ENCODE data around the gene SLCO3A1. TPM values are rescaled to one million over a fixed set of nuclear protein-coding genes. Genes with fewer than 3 reads are reported as not detected.

SLCO3A1 gene
- total and polyA plus RNA-seq, 5 donors, result 37.4 to 52.0 (median 45.0) TPM

DNA sequence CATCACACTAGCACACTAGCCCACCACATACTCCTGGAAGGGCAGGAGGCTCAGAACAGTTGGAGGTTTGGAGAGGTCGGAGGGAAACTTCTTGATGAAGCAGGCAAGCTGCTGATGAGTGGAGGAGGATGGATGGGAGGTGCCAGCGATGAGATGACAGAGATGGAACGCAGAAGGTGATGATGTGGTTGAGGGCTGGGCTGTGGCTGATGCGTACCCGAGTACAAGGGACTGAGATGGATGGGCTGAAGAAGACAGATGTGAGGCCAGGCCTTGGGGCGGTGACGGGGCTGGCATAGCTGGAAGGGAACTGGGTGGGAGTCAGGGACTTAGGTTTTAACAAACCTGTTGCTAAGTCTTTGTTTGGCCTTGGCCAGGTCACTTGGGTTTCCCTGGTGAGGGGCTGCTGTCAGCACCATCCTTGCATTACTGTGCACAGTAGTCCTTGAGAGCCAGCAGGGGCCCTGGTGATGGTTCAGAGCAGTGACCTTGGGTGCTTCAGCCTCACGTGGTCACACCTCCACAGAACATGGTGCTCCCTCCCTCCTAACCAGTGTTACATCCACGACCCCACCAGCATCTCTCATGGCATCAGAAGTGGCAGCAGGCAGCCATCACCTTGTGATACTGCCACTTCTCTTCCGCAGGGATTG is 164.5 kb downstream of the SLCO3A1 start:
- H3K4me3 ChIP-seq (ENCODE audit: low read length), result no peak overlapping the region
- WGBS, result 67% methylated on average over 10 of the region's 10 CpGs
- peak overlapping the region; percentile 9 for H3K27ac ChIP-seq (ENCODE audit: low read length)
- H3K27me3 ChIP-seq (ENCODE audit: control insufficient read depth, insufficient read depth), result no peaks in the 10 kb centered on the region
- H3K4me1 ChIP-seq (ENCODE audit: control insufficient read depth, insufficient read depth, low read length), result peaks cover 27% of the 10 kb centered on the region
- peak in 1 of 3 donors; percentile 22 for DNase-seq
- H3K9me3 ChIP-seq (ENCODE audit: control insufficient read depth, low read length), result no peaks in the 10 kb centered on the region
- peak; percentile 36 to 61 for ATAC-seq
- intact Hi-C loops (cut with DNase I), result no loop called here

DNA sequence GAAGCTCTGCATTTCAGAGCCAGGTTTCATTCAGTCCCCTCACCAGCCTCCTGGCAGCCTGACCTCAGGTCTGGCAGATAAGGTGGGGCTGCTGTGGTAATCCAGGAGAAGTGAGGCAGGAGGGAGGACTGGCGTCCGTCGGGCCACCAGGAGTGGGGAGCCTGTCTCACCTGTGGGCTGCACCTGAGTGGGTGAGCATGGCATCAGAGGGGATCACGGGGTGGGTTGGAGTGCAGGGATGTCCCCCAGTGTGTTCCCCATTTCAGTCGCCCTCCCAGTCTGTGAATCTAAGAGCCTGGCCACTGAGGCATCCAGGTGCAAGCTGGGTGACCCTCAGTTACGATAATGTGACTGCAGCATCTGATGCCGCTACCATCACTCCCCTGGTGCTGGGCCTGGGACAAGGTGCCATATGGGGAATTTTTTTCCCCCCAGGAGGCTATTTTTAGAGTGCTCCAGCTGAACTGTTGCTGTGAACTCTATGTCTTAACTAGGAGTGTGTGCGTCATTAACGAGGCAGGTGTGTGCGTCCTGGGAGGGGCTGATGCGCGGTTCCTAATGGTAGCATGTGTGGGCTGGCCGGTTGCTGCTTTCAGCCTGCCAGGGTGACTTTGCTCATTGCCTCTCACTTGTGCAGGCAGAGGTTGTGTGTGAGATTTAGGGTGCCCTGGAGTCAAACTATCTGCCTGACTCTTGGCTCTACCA is 165.2 kb downstream of the SLCO3A1 start:
- intact Hi-C loops (cut with DNase I), result no loop called here
- Histone ChIP-seq H3K27ac (ENCODE audit: low read length) (peak overlapping the region; percentile 9), H3K27me3 (ENCODE audit: control insufficient read depth, insufficient read depth) (no peaks in the 10 kb centered on the region), H3K4me3 (ENCODE audit: low read length) (no peak overlapping the region), H3K4me1 (ENCODE audit: control insufficient read depth, insufficient read depth, low read length) (peaks cover 24% of the 10 kb centered on the region), H3K9me3 (ENCODE audit: control insufficient read depth, low read length) (no peaks in the 10 kb centered on the region)
- DNase-seq (peak in 1 of 3 donors; percentile 42), ATAC-seq (peak; percentile 41 to 80)
- 82% methylated on average over 13 of the region's 13 CpGs for WGBS

DNA sequence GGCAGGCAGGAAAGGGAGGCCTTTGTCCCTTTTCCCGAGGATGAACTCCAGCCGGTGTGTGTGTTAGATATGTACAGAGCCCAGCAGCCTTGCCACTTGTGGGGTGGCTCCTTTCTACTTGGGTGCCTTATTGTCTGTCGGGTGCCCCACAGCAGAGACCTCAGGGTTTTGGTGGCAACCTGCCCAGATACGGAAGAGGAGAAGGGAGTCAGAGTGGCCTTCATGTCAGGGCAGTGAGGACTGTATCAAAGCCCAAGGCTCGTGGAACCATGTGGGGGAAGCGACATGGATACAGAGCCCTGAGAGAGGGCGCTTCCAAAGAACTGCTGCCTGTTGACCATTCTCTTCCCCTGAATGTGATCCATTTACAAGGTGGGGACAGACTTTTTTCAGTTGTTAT is 166.2 kb downstream of the SLCO3A1 start:
- H3K27me3 ChIP-seq (ENCODE audit: control insufficient read depth, insufficient read depth), result no peaks in the 10 kb centered on the region
- H3K4me3 ChIP-seq (ENCODE audit: low read length), result no peak overlapping the region
- DNase-seq (peak in 1 of 3 donors; percentile 22), ATAC-seq (no peak)
- H3K4me1 ChIP-seq (ENCODE audit: control insufficient read depth, insufficient read depth, low read length), result peaks cover 24% of the 10 kb centered on the region
- H3K9me3 ChIP-seq (ENCODE audit: control insufficient read depth, low read length), result no peaks in the 10 kb centered on the region
- 87% methylated on average over 7 of the region's 7 CpGs for WGBS
- no peak overlapping the region for H3K27ac ChIP-seq (ENCODE audit: low read length)
- intact Hi-C loops (cut with DNase I), result loop anchor here in 1 of 4 donors (10.0 kb wide), 1 partner anchor 45 kb away; no protein-coding TSS in a partner anchor

DNA sequence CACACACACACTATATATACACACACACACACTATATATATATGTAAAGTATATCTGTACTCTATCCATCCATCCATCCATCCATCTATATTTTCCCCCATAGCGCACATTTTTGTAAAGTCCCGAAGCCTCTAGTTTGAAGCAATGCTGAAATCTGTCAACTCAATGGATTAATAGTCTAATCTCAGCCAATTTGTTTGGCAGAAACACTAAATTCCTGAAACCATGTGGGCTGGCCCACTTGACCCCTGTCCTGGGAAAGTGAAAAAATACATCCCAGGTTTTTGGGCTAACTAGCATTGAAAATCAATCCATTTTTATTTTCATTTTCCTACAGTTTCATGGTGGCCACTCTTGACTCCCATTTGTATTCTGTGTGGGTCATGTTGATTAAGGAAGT is 166.7 kb downstream of the SLCO3A1 start:
- no peaks in the 10 kb centered on the region for H3K9me3 ChIP-seq (ENCODE audit: control insufficient read depth, low read length)
- DNase-seq (no peak), ATAC-seq (no peak)
- no peaks in the 10 kb centered on the region for H3K27me3 ChIP-seq (ENCODE audit: control insufficient read depth, insufficient read depth)
- no peak overlapping the region for H3K4me3 ChIP-seq (ENCODE audit: low read length)
- peaks cover 22% of the 10 kb centered on the region for H3K4me1 ChIP-seq (ENCODE audit: control insufficient read depth, insufficient read depth, low read length)
- WGBS, result 89% methylated on average over 2 of the region's 2 CpGs
- H3K27ac ChIP-seq (ENCODE audit: low read length), result no peak overlapping the region
- intact Hi-C loops (cut with DNase I), result loop anchor here in 1 of 4 donors (10.0 kb wide), 1 partner anchor 45 kb away; no protein-coding TSS in a partner anchor

DNA sequence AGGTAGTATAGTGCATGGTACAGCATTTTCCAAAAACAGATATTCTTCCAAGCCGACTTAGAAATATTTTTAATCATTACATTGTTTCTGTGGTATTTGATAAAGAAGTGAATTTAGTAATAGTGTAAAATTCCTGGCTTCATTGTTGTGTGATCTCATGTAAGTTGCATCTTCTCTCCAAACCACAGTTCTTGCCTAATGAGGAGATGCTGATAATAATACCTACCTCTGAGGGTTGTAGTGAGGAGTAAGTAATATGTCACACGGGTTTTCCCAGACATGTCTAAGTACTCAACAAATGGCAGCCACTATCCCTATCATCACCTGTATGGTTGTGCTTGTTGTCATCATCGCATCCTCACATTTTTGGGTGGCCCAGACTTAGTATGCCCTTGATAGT is 167.3 kb downstream of the SLCO3A1 start:
- ATAC-seq, result no peak
- WGBS, result 56% methylated on average over 3 of the region's 3 CpGs
- Histone ChIP-seq H3K4me1 (ENCODE audit: control insufficient read depth, insufficient read depth, low read length) (peaks cover 21% of the 10 kb centered on the region), H3K4me3 (ENCODE audit: low read length) (no peak overlapping the region), H3K9me3 (ENCODE audit: control insufficient read depth, low read length) (no peaks in the 10 kb centered on the region), H3K27ac (ENCODE audit: low read length) (no peak overlapping the region), H3K27me3 (ENCODE audit: control insufficient read depth, insufficient read depth) (no peaks in the 10 kb centered on the region)
- no peak for DNase-seq
- intact Hi-C loops (cut with DNase I), result loop anchor here in 1 of 4 donors (10.0 kb wide), 1 partner anchor 46 kb away; no protein-coding TSS in a partner anchor

DNA sequence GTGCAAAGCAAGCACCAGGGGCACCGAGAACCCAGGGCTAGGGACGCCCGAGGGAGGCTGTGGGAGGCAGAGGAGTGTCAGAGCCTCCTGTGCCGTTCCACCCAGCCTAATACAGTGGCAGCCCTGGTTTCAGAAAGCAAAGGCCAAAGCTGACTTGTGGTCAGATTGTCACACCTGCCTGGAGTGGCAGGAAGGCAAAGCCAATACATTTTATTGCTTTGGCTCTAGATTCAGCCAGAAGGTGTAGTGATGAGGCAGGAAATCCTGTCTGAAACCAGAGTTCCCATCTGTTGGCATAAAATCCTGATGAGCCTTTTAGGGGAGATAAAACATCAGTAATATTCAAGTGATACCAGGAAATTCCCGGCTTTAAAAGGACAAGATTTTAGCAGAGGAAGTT is 168.3 kb downstream of the SLCO3A1 start:
- Histone ChIP-seq H3K27ac (ENCODE audit: low read length) (no peak overlapping the region), H3K27me3 (ENCODE audit: control insufficient read depth, insufficient read depth) (no peaks in the 10 kb centered on the region), H3K9me3 (ENCODE audit: control insufficient read depth, low read length) (no peaks in the 10 kb centered on the region), H3K4me3 (ENCODE audit: low read length) (no peak overlapping the region), H3K4me1 (ENCODE audit: control insufficient read depth, insufficient read depth, low read length) (peaks cover 25% of the 10 kb centered on the region)
- DNase-seq (peak in 1 of 3 donors; percentile 22), ATAC-seq (no peak)
- WGBS, result 73% methylated on average over 5 of the region's 5 CpGs
- intact Hi-C loops (cut with DNase I), result loop anchor here in 1 of 4 donors (10.0 kb wide), 1 partner anchor 47 kb away; no protein-coding TSS in a partner anchor

DNA sequence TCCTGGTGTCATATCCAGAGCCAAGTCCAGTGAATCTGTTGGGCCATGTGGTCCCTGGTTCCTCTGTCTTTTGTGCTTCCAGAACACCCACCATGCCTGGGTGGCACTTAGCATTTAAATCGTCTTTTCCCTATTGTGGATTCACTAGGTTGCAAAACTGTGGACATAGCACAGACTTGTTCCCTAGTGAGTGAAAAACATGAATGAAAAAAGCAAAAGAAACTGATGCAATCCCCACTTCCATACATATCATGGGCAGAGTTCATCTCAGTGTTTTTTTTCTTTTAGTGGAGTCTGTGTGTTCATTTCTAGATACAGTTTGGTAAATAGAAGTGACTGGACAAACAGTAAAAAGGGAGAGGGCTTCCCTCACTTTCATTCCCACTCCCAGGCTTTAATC is 170.5 kb downstream of the SLCO3A1 start:
- H3K9me3 ChIP-seq (ENCODE audit: control insufficient read depth, low read length), result no peaks in the 10 kb centered on the region
- no peak overlapping the region for H3K4me3 ChIP-seq (ENCODE audit: low read length)
- ATAC-seq, result no peak
- intact Hi-C loops (cut with DNase I), result loop anchor here in 1 of 4 donors (10.0 kb wide), 1 partner anchor 49 kb away; no protein-coding TSS in a partner anchor
- H3K4me1 ChIP-seq (ENCODE audit: control insufficient read depth, insufficient read depth, low read length), result peaks cover 24% of the 10 kb centered on the region
- DNase-seq, result no peak
- no peaks in the 10 kb centered on the region for H3K27me3 ChIP-seq (ENCODE audit: control insufficient read depth, insufficient read depth)
- H3K27ac ChIP-seq (ENCODE audit: low read length), result no peak overlapping the region
- 70% methylated on average over 1 of the region's 1 CpG for WGBS

DNA sequence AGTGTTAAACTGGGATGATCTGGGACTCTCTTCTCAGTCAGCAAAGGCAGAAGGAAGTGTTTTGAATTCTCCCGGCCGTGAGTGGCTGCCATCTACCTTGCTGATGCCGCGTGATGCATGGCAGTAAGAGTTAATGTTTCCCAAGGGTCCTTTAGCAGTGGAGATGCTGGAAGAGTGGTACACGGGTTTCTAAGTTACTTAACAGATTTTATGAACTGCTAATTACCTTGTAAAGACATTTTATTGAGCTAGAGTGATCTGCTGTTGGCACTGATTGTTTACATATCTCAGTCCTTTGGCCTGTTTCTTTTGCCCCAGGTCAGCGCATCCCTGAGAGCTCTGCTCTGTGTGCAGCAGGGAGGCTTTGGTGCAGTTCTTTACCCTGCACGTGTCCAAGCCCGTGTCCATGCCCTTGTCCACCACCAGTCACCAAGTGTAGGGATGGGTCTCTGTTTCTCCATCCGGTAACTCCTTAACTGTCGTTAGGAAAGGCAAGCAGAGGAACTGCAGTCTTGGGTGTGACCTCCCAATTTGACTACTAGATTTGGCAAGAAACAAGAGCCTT is 172.3 kb downstream of the SLCO3A1 start:
- no peak for DNase-seq
- peaks cover 20% of the 10 kb centered on the region for H3K4me1 ChIP-seq (ENCODE audit: control insufficient read depth, insufficient read depth, low read length)
- 81% methylated on average over 10 of the region's 10 CpGs for WGBS

DNA sequence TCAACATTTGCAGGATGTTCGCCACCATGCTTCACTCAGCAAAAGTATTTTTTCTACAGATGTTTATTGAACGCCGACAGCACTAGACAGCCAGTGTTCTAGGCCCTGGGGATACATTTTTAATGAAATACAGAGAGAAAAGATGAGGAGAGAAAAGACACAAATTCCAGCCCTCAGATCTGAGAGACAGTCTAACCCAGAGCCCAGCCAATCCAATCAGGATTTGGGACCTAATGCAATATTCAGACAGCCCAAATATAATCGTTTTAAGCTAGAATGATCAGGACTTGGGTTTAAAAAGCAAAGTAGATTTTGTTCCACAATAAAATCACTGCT is 174.8 kb downstream of the SLCO3A1 start:
- intact Hi-C loops (cut with DNase I), result loop anchor here in 1 of 4 donors (10.0 kb wide), 1 partner anchor 54 kb away; no protein-coding TSS in a partner anchor
- 58% methylated on average over 4 of the region's 4 CpGs for WGBS
- no peak overlapping the region for H3K4me3 ChIP-seq (ENCODE audit: low read length)
- peaks cover 21% of the 10 kb centered on the region for H3K4me1 ChIP-seq (ENCODE audit: control insufficient read depth, insufficient read depth, low read length)
- no peaks in the 10 kb centered on the region for H3K9me3 ChIP-seq (ENCODE audit: control insufficient read depth, low read length)
- ATAC-seq (no peak), DNase-seq (no peak)
- peak overlapping the region; percentile 54 for H3K27ac ChIP-seq (ENCODE audit: low read length)
- no peaks in the 10 kb centered on the region for H3K27me3 ChIP-seq (ENCODE audit: control insufficient read depth, insufficient read depth)

More for the DNA sequence above, 172.3 kb downstream of the SLCO3A1 start:
- Histone ChIP-seq H3K4me3 (ENCODE audit: low read length) (no peak overlapping the region), H3K9me3 (ENCODE audit: control insufficient read depth, low read length) (no peaks in the 10 kb centered on the region), H3K27me3 (ENCODE audit: control insufficient read depth, insufficient read depth) (no peaks in the 10 kb centered on the region), H3K27ac (ENCODE audit: low read length) (no peak overlapping the region)
- intact Hi-C loops (cut with DNase I), result loop anchor here in 1 of 4 donors (10.0 kb wide), 1 partner anchor 51 kb away; no protein-coding TSS in a partner anchor
- no peak for ATAC-seq

DNA sequence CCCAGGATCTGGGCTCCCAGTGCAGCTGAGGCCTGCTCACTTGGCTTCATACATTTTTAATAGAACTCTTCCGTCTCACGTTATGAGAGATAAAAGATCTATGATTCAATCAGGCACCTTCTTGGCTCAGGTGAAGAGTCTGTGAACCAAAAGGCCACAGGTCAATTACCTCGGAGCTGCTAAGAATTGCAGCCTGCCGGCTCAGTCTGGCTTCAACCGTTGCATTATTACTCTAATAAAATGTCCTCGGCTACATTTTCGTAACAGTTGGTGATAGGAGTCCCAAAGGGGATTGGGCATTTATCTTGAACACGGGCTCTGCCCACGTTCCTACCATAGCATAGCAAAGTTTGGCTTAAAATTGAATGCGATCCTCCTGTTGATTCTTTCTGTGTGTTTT is 176.3 kb downstream of the SLCO3A1 start:
- ATAC-seq (peak; percentile 30 to 49), DNase-seq (peak in 2 of 3 donors; percentile 44 to 52)
- peaks cover 28% of the 10 kb centered on the region for H3K4me1 ChIP-seq (ENCODE audit: control insufficient read depth, insufficient read depth, low read length)
- intact Hi-C loops (cut with DNase I), result loop anchor here in 2 of 4 donors (5.0 to 10.0 kb wide), 2 partner anchors 38 to 55 kb away; no protein-coding TSS in a partner anchor
- H3K27me3 ChIP-seq (ENCODE audit: control insufficient read depth, insufficient read depth), result no peaks in the 10 kb centered on the region
- 32% methylated on average over 10 of the region's 10 CpGs for WGBS
- H3K4me3 ChIP-seq (ENCODE audit: low read length), result no peak overlapping the region
- no peaks in the 10 kb centered on the region for H3K9me3 ChIP-seq (ENCODE audit: control insufficient read depth, low read length)
- peak overlapping the region; percentile 75 for H3K27ac ChIP-seq (ENCODE audit: low read length)

DNA sequence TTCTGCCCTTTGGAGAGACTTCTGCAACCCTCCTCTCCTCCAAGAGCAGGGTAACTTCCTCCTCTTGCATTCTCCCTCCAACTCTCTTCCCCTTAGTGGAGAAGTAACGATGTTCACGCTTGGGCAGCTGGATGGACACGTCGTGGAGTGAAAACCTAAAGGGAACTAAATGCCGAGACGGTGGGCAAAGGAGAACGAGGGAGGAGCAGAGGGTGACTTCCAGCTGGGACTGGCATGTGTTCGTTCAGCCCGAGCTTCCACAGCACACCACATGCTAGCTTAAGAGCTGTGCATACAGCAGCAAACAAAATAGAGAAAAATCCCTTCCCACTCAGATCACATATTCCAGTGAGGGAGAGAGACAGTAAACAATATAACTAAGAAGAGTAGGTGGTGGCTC is 179.8 kb downstream of the SLCO3A1 start:
- H3K27ac ChIP-seq (ENCODE audit: low read length), result no peak overlapping the region
- DNase-seq (no peak), ATAC-seq (peak in 1 of 2 donors; percentile 3)
- intact Hi-C loops (cut with DNase I), result loop anchor here in 1 of 4 donors (5.0 kb wide), 1 partner anchor 34 kb away; no protein-coding TSS in a partner anchor
- no peak overlapping the region for H3K4me3 ChIP-seq (ENCODE audit: low read length)
- H3K27me3 ChIP-seq (ENCODE audit: control insufficient read depth, insufficient read depth), result no peaks in the 10 kb centered on the region
- WGBS, result 33% methylated on average over 9 of the region's 9 CpGs
- peaks cover 14% of the 10 kb centered on the region for H3K4me1 ChIP-seq (ENCODE audit: control insufficient read depth, insufficient read depth, low read length)
- no peaks in the 10 kb centered on the region for H3K9me3 ChIP-seq (ENCODE audit: control insufficient read depth, low read length)

Data from right cardiac atrium (tissue), 5 donors.